Right lobe of liver (tissue), 4 donors: ENCODE data around the gene RPS6KA2.

Source experiments
- CTCF ChIP-seq, 4 donors: fragments of 200-600 bp in 3 of 4; fragments of 450-650 bp in 1 of 4; IDR thresholded peaks; one replicate each; pipeline versions ENCODE4 v1.5.1 to v1.8.0; 2016 to 2022; ENCODE audit warnings: antibody characterized with exemption in 4 of 4, mild to moderate bottlenecking in 2 of 4
- POLR2A ChIP-seq: fragments of 450-650 bp; IDR thresholded peaks from one replicate; pipeline ENCODE4 v1.6.1; 2017; ENCODE audit warnings: antibody characterized with exemption, mild to moderate bottlenecking
- donor health status: DM: no; HTN: no; CAD: no.
- donor health status: DM: no; HTN: no; CAD: no.
- donor health status: DM: no; HTN: yes; CAD: no.

- no peak for TF ChIP-seq POLR2A
- TF ChIP-seq CTCF (IDR thresholded peaks at IDR 0.05), result no peak
Observed at GRCh38 chr6:166600931-166601330, 26.1 kb downstream of the RPS6KA2 start.
